HG03378 (cell line): ENCODE measurements around the gene EHD4.

Experiments used
- ATAC-seq: cut with Tn5 transposase; IDR thresholded peaks from one replicate; pipeline ENCODE4 v1.9.1; 2021; ENCODE audit warnings: mild to moderate bottlenecking, moderate library complexity; ENCODE audit not compliant: unreplicated experiment

The EHD4 gene

GRCh38 chr15:41921639-41922038 is 50.7 kb downstream of the EHD4 start:
- no peak for ATAC-seq

DNA sequence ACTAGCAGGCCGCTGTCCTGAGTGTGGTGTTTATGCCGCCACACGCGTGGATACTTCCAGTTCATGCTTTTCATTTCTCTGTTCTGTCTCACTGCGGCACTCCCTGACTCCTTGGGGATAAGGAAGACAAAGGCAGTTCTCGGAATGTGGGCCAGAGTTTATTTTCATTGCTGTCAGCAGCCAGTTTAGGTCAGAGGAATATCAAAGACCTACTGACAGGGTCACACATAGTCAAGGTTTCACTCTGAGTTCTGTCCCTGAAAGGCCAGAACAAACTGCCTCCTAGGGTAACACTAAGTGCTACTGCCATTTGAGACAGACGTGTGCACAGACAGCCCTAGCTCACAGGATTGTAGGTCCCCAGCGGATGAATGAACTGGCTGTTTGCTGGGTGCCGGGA is 51.2 kb downstream of the EHD4 start:
- ATAC-seq, result no peak

GRCh38 chr15:41919954-41920538 is 52.3 kb downstream of the EHD4 start:
- no peak for ATAC-seq

- ATAC-seq, result no peak
Observed at GRCh38 chr15:41919201-41919820, 53.0 kb downstream of the EHD4 start.

DNA sequence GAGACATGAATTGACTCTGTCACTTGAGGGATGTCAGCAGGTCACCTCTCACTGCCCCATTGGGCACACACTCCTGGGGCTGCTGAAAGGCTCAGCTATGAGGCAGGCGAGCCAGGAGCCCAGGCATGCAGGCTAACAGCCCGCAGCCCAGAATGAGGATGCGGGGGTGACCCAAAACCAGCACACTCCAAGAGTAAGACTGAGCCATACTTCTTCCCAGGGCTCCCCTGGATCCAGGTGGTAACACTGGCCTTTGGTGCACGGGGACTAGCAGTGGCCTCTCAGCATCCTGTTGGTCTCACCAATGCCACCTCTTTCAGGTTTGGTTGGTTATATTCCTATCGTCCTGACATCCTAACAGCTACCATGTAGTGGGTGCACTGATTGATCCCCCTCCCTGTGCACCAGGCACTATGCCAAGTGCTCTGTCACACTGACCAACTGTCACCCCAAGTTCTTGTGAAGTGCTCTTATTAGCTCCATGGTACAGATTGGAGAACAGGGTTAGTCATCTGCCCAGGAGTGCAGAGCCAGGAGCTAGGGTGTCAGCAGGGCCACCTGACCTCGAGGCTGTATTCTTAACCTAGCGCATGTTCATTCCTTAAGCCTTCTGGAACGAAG is 53.7 kb downstream of the EHD4 start:
- no peak for ATAC-seq

GRCh38 chr15:41917767-41918430 is 54.5 kb downstream of the EHD4 start:
- ATAC-seq, result no peak

DNA sequence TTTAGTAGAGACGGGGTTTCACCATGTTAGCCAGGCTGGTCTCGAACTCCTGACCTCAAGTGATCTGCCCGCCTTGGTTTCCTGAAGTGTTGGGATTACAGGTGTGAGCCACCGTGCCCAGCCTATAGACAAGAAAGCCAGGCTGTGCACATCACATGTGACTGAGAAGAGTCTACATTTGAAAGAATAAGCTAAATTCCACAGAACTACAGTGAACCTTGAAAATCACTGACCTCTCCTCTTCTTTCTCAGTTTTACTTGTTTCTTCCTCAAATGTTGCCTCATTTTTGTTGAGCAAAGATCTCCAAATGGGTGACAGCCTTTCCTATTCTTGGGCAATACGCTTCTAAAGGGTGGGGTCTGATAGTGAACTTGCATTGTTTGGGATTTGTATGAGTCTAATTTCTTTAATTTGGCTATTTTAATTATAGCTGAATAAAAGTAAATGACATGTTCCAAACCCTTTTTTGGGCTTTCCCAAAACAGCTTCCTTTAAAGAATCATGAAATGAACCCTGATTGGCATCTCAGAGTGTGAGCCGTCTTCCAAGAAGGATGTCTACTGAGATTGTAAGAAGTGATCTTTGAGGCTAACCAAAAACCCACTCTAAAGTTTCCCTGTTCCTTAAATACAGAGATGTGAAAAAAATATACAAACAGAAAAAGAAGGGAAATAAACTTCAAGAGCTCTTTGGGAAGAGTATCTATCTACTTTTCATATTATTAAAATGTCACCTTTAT is 56.9 kb downstream of the EHD4 start:
- no peak for ATAC-seq

GRCh38 chr15:41914411-41914810 is 57.9 kb downstream of the EHD4 start:
- ATAC-seq, result no peak

GRCh38 chr15:41913256-41913655 is 59.1 kb downstream of the EHD4 start:
- ATAC-seq, result no peak

DNA sequence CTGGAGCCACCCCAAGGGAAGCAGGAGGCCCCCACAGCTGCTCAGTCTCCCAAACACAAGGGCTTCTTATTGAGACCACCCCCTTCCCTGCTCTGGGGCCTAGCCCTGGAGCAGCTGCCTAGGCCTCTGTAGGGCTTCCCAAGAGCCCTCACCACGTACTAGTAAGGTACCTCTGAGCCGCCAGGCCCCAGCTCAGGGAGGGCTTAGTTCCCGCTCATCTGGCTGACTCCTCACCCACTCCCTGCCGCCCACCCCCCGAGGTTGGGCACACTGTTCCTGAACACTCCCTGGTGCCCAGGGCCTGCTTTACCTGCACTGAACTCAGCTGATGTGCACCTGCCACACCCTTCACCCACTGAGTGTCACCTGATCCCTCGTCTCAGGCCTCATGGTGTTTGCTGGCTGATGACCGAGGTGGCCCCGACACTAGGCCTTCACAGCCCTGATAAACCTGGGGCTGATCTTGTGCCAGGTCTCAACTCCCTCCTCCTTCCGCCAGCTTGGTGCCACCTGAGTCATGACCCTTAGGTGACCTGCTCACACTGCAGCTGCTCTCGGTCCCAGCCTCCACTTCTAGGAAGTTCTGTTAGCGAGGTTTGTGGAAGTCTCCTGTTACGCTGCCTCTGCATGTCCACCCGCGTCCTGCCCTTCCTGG is 60.5 kb downstream of the EHD4 start:
- no peak for ATAC-seq

- no peak for ATAC-seq
Observed at GRCh38 chr15:41908736-41909461, 63.5 kb downstream of the EHD4 start.

DNA sequence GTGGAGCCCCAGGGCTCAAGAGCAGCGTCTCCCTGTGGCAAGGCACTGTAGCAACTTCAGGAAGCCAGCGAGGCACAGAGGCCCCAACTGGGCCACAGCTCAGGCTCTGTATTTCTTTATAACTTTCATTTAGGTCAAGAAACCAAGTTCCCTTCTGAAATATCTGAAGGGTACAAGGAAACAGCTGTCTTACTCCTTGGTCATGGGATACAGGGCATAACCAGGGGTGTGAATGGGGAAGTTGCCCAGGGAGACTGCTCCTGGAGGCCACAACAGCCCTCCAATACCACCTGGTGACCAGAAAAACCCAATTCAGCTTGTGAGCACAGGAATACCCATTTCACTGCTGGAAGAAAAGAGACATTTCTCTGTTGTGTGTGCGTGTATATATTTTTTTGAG is 65.2 kb downstream of the EHD4 start:
- no peak for ATAC-seq

- no peak for ATAC-seq
Observed at GRCh38 chr15:41906608-41907007, 65.7 kb downstream of the EHD4 start.

- ATAC-seq, result no peak
Observed at GRCh38 chr15:41905036-41905793, 67.1 kb downstream of the EHD4 start.

GRCh38 chr15:41904541-41905005 is 67.8 kb downstream of the EHD4 start:
- no peak for ATAC-seq

DNA sequence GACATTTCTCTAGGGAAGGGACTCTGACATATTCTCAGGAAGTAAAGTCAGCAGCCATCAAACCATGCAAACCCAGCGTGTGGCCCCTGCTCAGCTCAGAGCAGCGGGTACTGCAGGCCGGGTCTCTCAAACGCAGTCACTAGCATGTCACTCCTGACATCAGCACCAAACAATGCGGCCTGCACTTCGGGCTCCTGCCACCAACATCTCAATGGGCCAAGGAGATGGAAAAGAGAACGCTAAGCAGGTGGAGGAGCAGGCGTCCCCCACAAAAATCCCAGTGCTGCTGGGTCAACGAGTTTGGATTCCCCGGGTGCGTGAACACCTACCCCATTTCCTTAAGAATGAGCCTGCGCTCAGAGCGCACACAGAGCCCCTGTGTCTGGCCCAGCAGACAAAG is 68.6 kb downstream of the EHD4 start:
- no peak for ATAC-seq

DNA sequence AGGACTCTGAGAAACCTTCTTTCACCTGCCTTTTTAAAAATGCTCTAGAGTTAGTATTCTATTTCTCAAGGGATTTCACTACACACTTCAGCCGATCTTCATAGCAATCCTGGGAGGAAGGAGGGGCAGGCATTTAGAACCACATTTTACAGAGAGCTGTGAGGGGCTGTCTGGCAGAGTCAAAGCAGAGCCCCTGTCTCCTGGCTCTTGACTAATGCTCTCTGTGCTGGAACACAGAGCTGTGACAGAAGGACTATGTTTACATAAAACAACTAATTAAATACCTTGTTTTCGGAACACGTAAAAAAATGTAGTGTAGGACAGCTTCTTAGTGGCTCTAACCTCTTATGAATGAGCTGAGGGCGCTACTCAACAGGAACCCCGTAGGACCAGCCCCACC is 70.9 kb downstream of the EHD4 start:
- no peak for ATAC-seq

GRCh38 chr15:41900526-41901380 is 71.6 kb downstream of the EHD4 start:
- ATAC-seq, result no peak
